ENCODE results near the gene SYT9. TPM values are rescaled to one million over a fixed set of nuclear protein-coding genes. Genes with fewer than 3 reads are reported as not detected.

Gene SYT9
- total and polyA plus RNA-seq, 2 donors (not counting 1 experiment from before 2014, with no cell fraction given), result not detected

GRCh38 chr11:7254731-7255291, 3.1 kb downstream of the SYT9 start:
- Histone ChIP-seq H3K79me2 (ENCODE audit: control insufficient read depth, insufficient read depth, low read length) (no peaks in the 10 kb centered on the region), H3K4me1 (ENCODE audit: control insufficient read depth in 2 of 2, insufficient read depth in 2 of 2, low read length in 2 of 2) (peaks cover 6 to 10% of the 10 kb centered on the region in 2 donors), H3K9me3 (ENCODE audit: control extremely low read depth in 1 of 3, control insufficient read depth in 2 of 3, insufficient read depth in 1 of 3, low read length in 2 of 3) (peaks cover 0 to 5% (median 0%) of the 10 kb centered on the region in 3 donors), H3K4me3 (ENCODE audit: control extremely low read depth in 1 of 5, extremely low read depth in 1 of 5, insufficient read depth in 1 of 5, low read depth in 2 of 5, low read length in 4 of 5) (no peak overlapping the region), H3K27ac (ENCODE audit: low read length in 2 of 2) (no peak overlapping the region), H3K9ac (ENCODE audit: low read length) (no peak overlapping the region), H4K20me1 (ENCODE audit: control insufficient read depth, insufficient read depth, low read length, poor library complexity, severe bottlenecking) (no peaks in the 10 kb centered on the region), H3K4me2 (replicated peaks; ENCODE audit: low read depth, low read length, poor library complexity, severe bottlenecking) (no peak overlapping the region), H2AFZ (ENCODE audit: insufficient read depth, low read depth, low read length, poor library complexity, severe bottlenecking) (no peak overlapping the region), H3K27me3 (replicated peaks in 1 of 4; ENCODE audit: control extremely low read depth in 1 of 4, control insufficient read depth in 3 of 4, insufficient read depth in 4 of 4, low read length in 3 of 4) (peaks cover 0 to 36% (median 27%) of the 10 kb centered on the region in 4 experiments), H3K36me3 (replicated peaks in 1 of 2; ENCODE audit: control extremely low read depth in 1 of 2, control insufficient read depth in 1 of 2, extremely low read depth in 1 of 2, insufficient read depth in 2 of 2, low read length in 1 of 2) (no peaks in the 10 kb centered on the region)
- Mint-ChIP-seq H3K27me3 (peaks cover 48% of the 10 kb centered on the region), H3K4me1 (peaks cover 8% of the 10 kb centered on the region), H3K9me3 (ENCODE audit: insufficient read depth) (no peaks in the 10 kb centered on the region), H3K27ac (no peak overlapping the region), H3K4me3 (no peak overlapping the region)
- DNase-seq (no peak), ATAC-seq (ENCODE audit: low read depth) (no peak)
- 72% methylated on average over 3 of the region's 3 CpGs for WGBS (ENCODE audit: insufficient coverage)
- POLR2A ChIA-PET, result no interaction called here
- no peak for TF ChIP-seq EZH2 (IDR thresholded peaks at IDR 0.05; ENCODE audit: borderline replicate concordance, insufficient read depth, low read depth, low read length, poor library complexity, severe bottlenecking)
- TF ChIP-seq, protein P1, sequence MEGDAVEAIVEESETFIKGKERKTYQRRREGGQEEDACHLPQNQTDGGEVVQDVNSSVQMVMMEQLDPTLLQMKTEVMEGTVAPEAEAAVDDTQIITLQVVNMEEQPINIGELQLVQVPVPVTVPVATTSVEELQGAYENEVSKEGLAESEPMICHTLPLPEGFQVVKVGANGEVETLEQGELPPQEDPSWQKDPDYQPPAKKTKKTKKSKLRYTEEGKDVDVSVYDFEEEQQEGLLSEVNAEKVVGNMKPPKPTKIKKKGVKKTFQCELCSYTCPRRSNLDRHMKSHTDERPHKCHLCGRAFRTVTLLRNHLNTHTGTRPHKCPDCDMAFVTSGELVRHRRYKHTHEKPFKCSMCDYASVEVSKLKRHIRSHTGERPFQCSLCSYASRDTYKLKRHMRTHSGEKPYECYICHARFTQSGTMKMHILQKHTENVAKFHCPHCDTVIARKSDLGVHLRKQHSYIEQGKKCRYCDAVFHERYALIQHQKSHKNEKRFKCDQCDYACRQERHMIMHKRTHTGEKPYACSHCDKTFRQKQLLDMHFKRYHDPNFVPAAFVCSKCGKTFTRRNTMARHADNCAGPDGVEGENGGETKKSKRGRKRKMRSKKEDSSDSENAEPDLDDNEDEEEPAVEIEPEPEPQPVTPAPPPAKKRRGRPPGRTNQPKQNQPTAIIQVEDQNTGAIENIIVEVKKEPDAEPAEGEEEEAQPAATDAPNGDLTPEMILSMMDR (IDR thresholded peaks at IDR 0.05), result no peak
- CTCF ChIA-PET, result no interaction called here
- intact Hi-C loops (cut with micrococcal nuclease), result no loop called here

GRCh38 chr11:7256943-7257342, 5.2 kb downstream of the SYT9 start:
- Histone ChIP-seq H3K4me1 (ENCODE audit: control insufficient read depth in 2 of 2, insufficient read depth in 2 of 2, low read length in 2 of 2) (peaks cover 6 to 10% of the 10 kb centered on the region in 2 donors), H3K4me3 (ENCODE audit: control extremely low read depth in 1 of 5, extremely low read depth in 1 of 5, insufficient read depth in 1 of 5, low read depth in 2 of 5, low read length in 4 of 5) (no peak overlapping the region), H3K4me2 (replicated peaks; ENCODE audit: low read depth, low read length, poor library complexity, severe bottlenecking) (no peak overlapping the region), H3K27me3 (replicated peaks in 1 of 4; ENCODE audit: control extremely low read depth in 1 of 4, control insufficient read depth in 3 of 4, insufficient read depth in 4 of 4, low read length in 3 of 4) (peaks cover 0 to 29% (median 25%) of the 10 kb centered on the region in 4 experiments), H2AFZ (ENCODE audit: insufficient read depth, low read depth, low read length, poor library complexity, severe bottlenecking) (no peak overlapping the region), H3K9me3 (ENCODE audit: control extremely low read depth in 1 of 3, control insufficient read depth in 2 of 3, insufficient read depth in 1 of 3, low read length in 2 of 3) (no peaks in the 10 kb centered on the region), H3K9ac (ENCODE audit: low read length) (no peak overlapping the region), H4K20me1 (ENCODE audit: control insufficient read depth, insufficient read depth, low read length, poor library complexity, severe bottlenecking) (no peaks in the 10 kb centered on the region), H3K36me3 (replicated peaks in 1 of 2; ENCODE audit: control extremely low read depth in 1 of 2, control insufficient read depth in 1 of 2, extremely low read depth in 1 of 2, insufficient read depth in 2 of 2, low read length in 1 of 2) (no peaks in the 10 kb centered on the region), H3K27ac (ENCODE audit: low read length in 2 of 2) (no peak overlapping the region), H3K79me2 (ENCODE audit: control insufficient read depth, insufficient read depth, low read length) (no peaks in the 10 kb centered on the region)
- no peak overlapping the region for H3K4me3 Mint-ChIP-seq
- TF ChIP-seq, protein P1 (IDR thresholded peaks at IDR 0.05), result no peak
- no peak for TF ChIP-seq EZH2 (IDR thresholded peaks at IDR 0.05; ENCODE audit: borderline replicate concordance, insufficient read depth, low read depth, low read length, poor library complexity, severe bottlenecking)
- intact Hi-C loops (cut with micrococcal nuclease), result no loop called here
- ATAC-seq (ENCODE audit: low read depth) (no peak), DNase-seq (no peak)
- ChIA-PET CTCF (no interaction called here), POLR2A (no interaction called here)
- peaks cover 45% of the 10 kb centered on the region for H3K27me3 Mint-ChIP-seq
- no peak overlapping the region for H3K27ac Mint-ChIP-seq
- H3K4me1 Mint-ChIP-seq, result peaks cover 6% of the 10 kb centered on the region
- no CpG with 5 or more reads among the region's 2 CpGs for WGBS (ENCODE audit: insufficient coverage)
- H3K9me3 Mint-ChIP-seq (ENCODE audit: insufficient read depth), result no peaks in the 10 kb centered on the region

All from B cell (primary cell).